Measurements from ENCODE around the gene MEX3B.

The MEX3B gene

DNA sequence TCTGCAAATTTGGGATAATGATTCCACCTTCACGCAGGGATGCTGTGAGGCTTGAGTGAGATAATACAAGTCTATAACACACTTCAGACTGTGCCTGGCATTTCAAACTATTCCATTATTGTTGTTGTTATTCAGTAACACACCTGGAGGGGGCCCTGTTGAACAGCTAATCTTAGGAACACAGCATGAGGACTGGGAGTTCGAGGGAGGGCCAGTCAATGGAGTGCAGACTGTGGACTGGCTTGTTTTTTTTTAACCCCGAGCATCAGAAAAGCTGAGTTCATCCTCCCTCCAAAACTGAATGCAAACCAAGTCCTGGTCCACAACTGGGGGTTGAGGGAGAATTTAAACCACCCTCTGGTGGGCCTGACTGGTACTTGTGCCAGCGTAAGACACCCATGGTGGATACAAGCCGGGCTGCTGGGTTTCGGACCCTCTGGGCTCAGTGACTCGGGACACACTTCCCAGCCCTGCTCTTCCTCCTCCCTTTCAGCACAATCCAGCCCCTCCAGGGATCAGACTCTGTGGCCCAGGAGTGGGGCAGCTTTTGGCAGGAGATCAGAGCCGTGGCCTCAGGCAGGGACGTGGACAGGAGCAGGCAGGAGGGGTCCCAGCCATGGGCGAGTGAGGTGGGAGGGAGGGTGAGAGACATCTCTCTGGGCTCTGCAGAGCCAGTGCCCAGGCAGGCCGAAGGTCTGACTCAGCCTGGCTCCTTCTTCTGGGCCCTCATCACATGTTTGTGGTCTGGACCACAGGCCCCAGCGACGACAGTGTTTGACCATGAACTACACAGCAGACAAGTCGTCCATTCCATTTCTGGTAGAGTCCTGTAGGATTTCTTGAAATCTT, 36.3 kb upstream of the MEX3B start:
- Histone ChIP-seq H3K4me3 (ENCODE audit: low read length) (no peak overlapping the region), H3K23ac (ENCODE audit: low read length) (no peak overlapping the region), H2BK15ac (replicated peaks; ENCODE audit: low read depth) (no peak overlapping the region), H3K79me1 (ENCODE audit: low read length) (no peaks in the 10 kb centered on the region), H2BK5ac (ENCODE audit: low read length) (no peak overlapping the region), H3K4me2 (ENCODE audit: low read length) (no peak overlapping the region), H3K9ac (ENCODE audit: low read length) (no peak overlapping the region), H3K4ac (ENCODE audit: low read depth, low read length) (no peak overlapping the region), H3K56ac (ENCODE audit: low read length) (no peak overlapping the region), H3K79me2 (ENCODE audit: control insufficient read depth, insufficient read depth, low read length) (no peaks in the 10 kb centered on the region), H3K27ac (ENCODE audit: low read depth, low read length) (no peak overlapping the region), H3K18ac (ENCODE audit: low read length) (no peak overlapping the region), H2AK5ac (ENCODE audit: low read length) (no peak overlapping the region), H2BK120ac (ENCODE audit: low read depth, low read length) (no peak overlapping the region), H3K36me3 (ENCODE audit: control insufficient read depth, insufficient read depth, low read length) (no peaks in the 10 kb centered on the region), H3K4me1 (ENCODE audit: control insufficient read depth, low read depth, low read length) (no peaks in the 10 kb centered on the region), H4K8ac (ENCODE audit: low read depth, low read length) (no peak overlapping the region), H4K5ac (ENCODE audit: low read length) (no peak overlapping the region), H3K27me3 (ENCODE audit: insufficient read depth, low read length, poor library complexity) (no peaks in the 10 kb centered on the region)
- no CpG with 5 or more reads among the region's 14 CpGs for WGBS (ENCODE audit: extremely low coverage, insufficient coverage, low lambda C conversion rate)
- DNase-seq: peak; percentile 80

DNA sequence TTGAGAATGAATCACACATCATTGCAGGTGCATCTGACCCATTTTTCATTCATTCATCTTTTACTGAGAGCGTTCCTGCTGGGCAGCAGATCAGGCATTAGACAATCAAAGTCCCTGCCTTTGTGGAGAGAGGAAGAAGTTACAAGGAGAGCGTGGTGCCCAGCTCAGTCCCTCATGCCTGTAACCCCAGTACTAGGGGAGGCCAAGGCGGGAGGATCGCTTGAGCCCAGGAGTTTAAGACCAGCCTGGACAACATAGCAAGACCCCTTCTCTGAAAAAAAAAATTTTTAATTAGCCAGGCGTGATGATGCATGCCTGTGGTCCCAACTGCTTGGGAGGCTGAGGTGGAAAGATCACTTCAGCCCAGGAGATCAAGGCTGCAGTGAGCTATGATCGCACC, 35.0 kb upstream of the MEX3B start:
- H3K4me1 ChIP-seq (ENCODE audit: control insufficient read depth, low read depth, low read length): no peaks in the 10 kb centered on the region
- H4K5ac ChIP-seq (ENCODE audit: low read length): no peak overlapping the region
- H3K56ac ChIP-seq (ENCODE audit: low read length): no peak overlapping the region
- H2AK5ac ChIP-seq (ENCODE audit: low read length): no peak overlapping the region
- no peaks in the 10 kb centered on the region for H3K79me2 ChIP-seq (ENCODE audit: control insufficient read depth, insufficient read depth, low read length)
- no peak overlapping the region for H3K4me2 ChIP-seq (ENCODE audit: low read length)
- no peak overlapping the region for H2BK120ac ChIP-seq (ENCODE audit: low read depth, low read length)
- no peak overlapping the region for H2BK5ac ChIP-seq (ENCODE audit: low read length)
- H3K9ac ChIP-seq (ENCODE audit: low read length): no peak overlapping the region
- no peaks in the 10 kb centered on the region for H3K36me3 ChIP-seq (ENCODE audit: control insufficient read depth, insufficient read depth, low read length)
- no peaks in the 10 kb centered on the region for H3K79me1 ChIP-seq (ENCODE audit: low read length)
- no peak overlapping the region for H4K8ac ChIP-seq (ENCODE audit: low read depth, low read length)
- H3K4me3 ChIP-seq (ENCODE audit: low read length): no peak overlapping the region
- no peak overlapping the region for H3K4ac ChIP-seq (ENCODE audit: low read depth, low read length)
- no CpG with 5 or more reads among the region's 6 CpGs for WGBS (ENCODE audit: extremely low coverage, insufficient coverage, low lambda C conversion rate)
- no peak overlapping the region for H2BK15ac ChIP-seq (replicated peaks; ENCODE audit: low read depth)
- no peak overlapping the region for H3K27ac ChIP-seq (ENCODE audit: low read depth, low read length)
- no peak overlapping the region for H3K23ac ChIP-seq (ENCODE audit: low read length)
- no peaks in the 10 kb centered on the region for H3K27me3 ChIP-seq (ENCODE audit: insufficient read depth, low read length, poor library complexity)
- DNase-seq: no peak
- no peak overlapping the region for H3K18ac ChIP-seq (ENCODE audit: low read length)

DNA sequence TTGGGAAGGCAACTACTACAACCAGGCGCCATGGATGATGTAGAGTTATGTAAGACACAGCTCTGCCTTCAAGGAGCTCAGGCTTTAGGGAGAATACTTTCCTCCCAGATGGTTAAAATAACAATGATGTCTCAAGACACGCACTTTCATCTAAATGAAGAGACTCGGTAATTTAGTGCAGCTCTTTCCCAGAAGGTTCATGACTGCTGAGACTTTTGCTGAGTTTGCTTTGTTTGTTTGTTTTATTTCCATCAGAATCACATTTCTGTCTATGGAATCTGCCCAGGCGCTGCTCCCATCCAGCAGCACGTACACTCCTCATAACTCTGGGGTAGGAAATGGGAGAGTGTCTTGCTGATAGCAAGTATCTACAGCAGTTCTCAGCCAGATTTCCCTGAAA, 33.9 kb upstream of the MEX3B start:
- H3K4ac ChIP-seq (ENCODE audit: low read depth, low read length): no peak overlapping the region
- H3K56ac ChIP-seq (ENCODE audit: low read length): no peak overlapping the region
- H3K36me3 ChIP-seq (ENCODE audit: control insufficient read depth, insufficient read depth, low read length): no peaks in the 10 kb centered on the region
- no peak overlapping the region for H4K5ac ChIP-seq (ENCODE audit: low read length)
- H3K23ac ChIP-seq (ENCODE audit: low read length): no peak overlapping the region
- no peak overlapping the region for H3K4me3 ChIP-seq (ENCODE audit: low read length)
- WGBS (ENCODE audit: extremely low coverage, insufficient coverage, low lambda C conversion rate): no CpG with 5 or more reads among the region's 5 CpGs
- H3K27me3 ChIP-seq (ENCODE audit: insufficient read depth, low read length, poor library complexity): no peaks in the 10 kb centered on the region
- DNase-seq: no peak
- no peak overlapping the region for H3K18ac ChIP-seq (ENCODE audit: low read length)
- H2AK5ac ChIP-seq (ENCODE audit: low read length): no peak overlapping the region
- no peaks in the 10 kb centered on the region for H3K4me1 ChIP-seq (ENCODE audit: control insufficient read depth, low read depth, low read length)
- no peak overlapping the region for H2BK120ac ChIP-seq (ENCODE audit: low read depth, low read length)
- H2BK5ac ChIP-seq (ENCODE audit: low read length): no peak overlapping the region
- H3K79me2 ChIP-seq (ENCODE audit: control insufficient read depth, insufficient read depth, low read length): no peaks in the 10 kb centered on the region
- no peaks in the 10 kb centered on the region for H3K79me1 ChIP-seq (ENCODE audit: low read length)
- no peak overlapping the region for H2BK15ac ChIP-seq (replicated peaks; ENCODE audit: low read depth)
- H3K4me2 ChIP-seq (ENCODE audit: low read length): no peak overlapping the region
- H3K27ac ChIP-seq (ENCODE audit: low read depth, low read length): no peak overlapping the region
- H3K9ac ChIP-seq (ENCODE audit: low read length): no peak overlapping the region
- H4K8ac ChIP-seq (ENCODE audit: low read depth, low read length): no peak overlapping the region

DNA sequence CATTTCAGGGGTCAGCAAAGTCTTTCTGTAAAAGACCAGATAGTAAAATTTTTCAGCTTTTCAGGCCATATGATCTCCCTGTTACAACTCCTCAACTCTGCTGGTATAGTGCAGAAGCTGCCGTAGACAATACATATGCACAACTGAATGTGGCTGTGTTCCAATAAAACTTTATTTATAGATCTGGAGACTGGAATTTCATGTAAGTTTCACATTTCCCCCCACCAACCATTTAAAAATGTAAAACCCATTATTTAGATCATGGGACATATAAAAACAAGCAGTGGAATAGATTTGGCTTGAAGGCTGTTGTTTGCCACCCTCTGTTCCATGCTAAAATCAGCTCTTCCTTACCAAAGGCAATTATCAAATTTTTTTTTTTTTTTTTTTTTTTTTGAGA, 28.8 kb upstream of the MEX3B start:
- H4K8ac ChIP-seq (ENCODE audit: low read depth, low read length): no peak overlapping the region
- H2BK120ac ChIP-seq (ENCODE audit: low read depth, low read length): no peak overlapping the region
- no peak overlapping the region for H2BK15ac ChIP-seq (replicated peaks; ENCODE audit: low read depth)
- H3K79me1 ChIP-seq (ENCODE audit: low read length): no peaks in the 10 kb centered on the region
- no peak overlapping the region for H3K56ac ChIP-seq (ENCODE audit: low read length)
- no peak overlapping the region for H2BK5ac ChIP-seq (ENCODE audit: low read length)
- H3K18ac ChIP-seq (ENCODE audit: low read length): no peak overlapping the region
- no peak overlapping the region for H3K4ac ChIP-seq (ENCODE audit: low read depth, low read length)
- no peaks in the 10 kb centered on the region for H3K36me3 ChIP-seq (ENCODE audit: control insufficient read depth, insufficient read depth, low read length)
- H3K4me3 ChIP-seq (ENCODE audit: low read length): no peak overlapping the region
- H4K5ac ChIP-seq (ENCODE audit: low read length): no peak overlapping the region
- no peak overlapping the region for H3K4me2 ChIP-seq (ENCODE audit: low read length)
- WGBS (ENCODE audit: extremely low coverage, insufficient coverage, low lambda C conversion rate): no CpG with 5 or more reads among the region's 1 CpG
- DNase-seq: no peak
- H3K27me3 ChIP-seq (ENCODE audit: insufficient read depth, low read length, poor library complexity): no peaks in the 10 kb centered on the region
- H3K79me2 ChIP-seq (ENCODE audit: control insufficient read depth, insufficient read depth, low read length): no peaks in the 10 kb centered on the region
- no peak overlapping the region for H3K9ac ChIP-seq (ENCODE audit: low read length)
- no peak overlapping the region for H3K27ac ChIP-seq (ENCODE audit: low read depth, low read length)
- H2AK5ac ChIP-seq (ENCODE audit: low read length): no peak overlapping the region
- H3K4me1 ChIP-seq (ENCODE audit: control insufficient read depth, low read depth, low read length): no peaks in the 10 kb centered on the region
- H3K23ac ChIP-seq (ENCODE audit: low read length): no peak overlapping the region

DNA sequence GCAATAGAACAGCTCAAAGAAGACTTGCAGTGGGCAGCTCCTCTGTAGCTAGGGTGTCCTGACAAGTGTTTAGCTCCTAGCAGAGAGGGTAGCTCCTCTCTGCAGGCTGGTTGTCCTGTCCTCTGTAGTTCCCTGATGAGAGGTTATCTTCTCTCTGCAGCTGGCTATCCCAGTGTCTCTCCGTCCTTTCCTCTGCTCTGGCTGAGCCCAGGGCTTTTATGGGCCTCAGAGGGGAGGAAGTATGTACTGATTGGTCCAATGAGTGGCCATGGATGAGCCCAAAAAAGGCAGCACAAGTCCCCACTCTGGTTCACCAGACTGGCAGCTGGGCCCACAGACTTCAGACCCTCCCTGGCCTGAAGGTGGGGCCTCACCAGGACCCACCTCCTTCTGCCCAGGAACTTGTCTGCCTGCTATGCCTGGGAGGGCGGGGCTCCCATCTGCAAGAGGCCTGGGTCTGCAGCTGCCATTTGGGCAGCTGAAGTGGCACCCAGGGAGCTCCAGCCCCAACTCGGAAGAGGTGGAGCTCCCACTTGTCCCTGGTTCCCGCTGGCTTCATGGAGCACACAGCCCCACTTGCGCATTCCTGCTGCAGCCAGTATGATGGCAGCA, 27.2 kb upstream of the MEX3B start:
- Histone ChIP-seq H2BK5ac (ENCODE audit: low read length) (no peak overlapping the region), H3K4me2 (ENCODE audit: low read length) (no peak overlapping the region), H3K4ac (ENCODE audit: low read depth, low read length) (no peak overlapping the region), H3K4me3 (ENCODE audit: low read length) (no peak overlapping the region), H3K27ac (ENCODE audit: low read depth, low read length) (no peak overlapping the region), H3K4me1 (ENCODE audit: control insufficient read depth, low read depth, low read length) (no peaks in the 10 kb centered on the region), H3K79me2 (ENCODE audit: control insufficient read depth, insufficient read depth, low read length) (no peaks in the 10 kb centered on the region), H3K23ac (ENCODE audit: low read length) (no peak overlapping the region), H3K36me3 (ENCODE audit: control insufficient read depth, insufficient read depth, low read length) (no peaks in the 10 kb centered on the region), H2BK120ac (ENCODE audit: low read depth, low read length) (no peak overlapping the region), H3K9ac (ENCODE audit: low read length) (no peak overlapping the region), H4K8ac (ENCODE audit: low read depth, low read length) (no peak overlapping the region), H3K56ac (ENCODE audit: low read length) (no peak overlapping the region), H2BK15ac (replicated peaks; ENCODE audit: low read depth) (no peak overlapping the region), H3K27me3 (ENCODE audit: insufficient read depth, low read length, poor library complexity) (no peaks in the 10 kb centered on the region), H3K79me1 (ENCODE audit: low read length) (no peaks in the 10 kb centered on the region), H3K18ac (ENCODE audit: low read length) (no peak overlapping the region), H4K5ac (ENCODE audit: low read length) (no peak overlapping the region), H2AK5ac (ENCODE audit: low read length) (no peak overlapping the region)
- WGBS (ENCODE audit: extremely low coverage, insufficient coverage, low lambda C conversion rate): no CpG with 5 or more reads among the region's 5 CpGs
- no peak for DNase-seq
